ENCODE measurements around the gene OSTN. TPM values are rescaled to one million over a fixed set of nuclear protein-coding genes. Genes with fewer than 3 reads are reported as not detected.
"Not testable (repeated sequence)": the region's sequence is repeated elsewhere in the genome, so short reads cannot be mapped to it uniquely, and the experiment has no call there.

OSTN gene
- total and polyA plus RNA-seq, 2 donors (not counting 3 experiments of a cell fraction or from before 2014, with no cell fraction given): not detected

DNA sequence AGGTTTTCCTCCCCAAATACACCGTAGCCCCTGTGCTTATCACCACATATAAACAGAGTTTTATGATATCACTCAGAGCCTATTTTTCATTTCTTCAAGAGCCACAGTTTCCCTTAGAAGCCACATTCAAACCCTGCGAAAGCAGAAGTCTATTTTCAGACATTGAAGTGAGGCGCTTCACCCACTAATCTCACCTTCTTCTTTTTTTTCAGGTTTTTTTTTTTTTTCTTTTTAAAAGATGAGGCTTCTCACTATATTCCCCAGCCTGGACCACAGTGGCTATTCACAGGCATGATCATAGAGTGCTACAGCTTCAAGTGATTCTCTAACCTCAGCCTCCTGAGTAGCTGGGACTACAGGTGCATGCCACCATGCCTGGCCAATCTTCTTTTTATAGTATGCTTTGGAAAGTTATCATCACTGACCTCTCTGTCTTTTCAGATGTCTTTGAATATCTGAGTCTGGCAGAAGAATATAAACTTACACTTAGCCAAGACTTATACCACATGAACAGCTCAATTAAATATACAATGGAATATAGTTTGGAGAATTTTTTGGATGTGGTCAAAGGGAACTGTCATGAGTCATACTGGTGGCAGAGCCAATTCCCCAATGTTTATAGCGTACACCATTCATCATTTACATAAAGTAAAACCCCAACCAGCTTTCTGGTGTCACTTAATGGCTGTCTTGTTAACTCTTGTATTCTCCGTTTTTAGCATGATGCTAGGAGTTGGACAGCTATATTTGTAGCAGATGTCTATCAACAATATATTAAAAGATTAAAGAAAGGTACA, 70.4 kb downstream of the OSTN start:
- Histone ChIP-seq H3K79me2 (ENCODE audit: control insufficient read depth, insufficient read depth, low read length) (no peaks in the 10 kb centered on the region), H4K20me1 (replicated peaks; ENCODE audit: control insufficient read depth, extremely low read depth, insufficient read depth, low read length) (no peaks in the 10 kb centered on the region), H3K9me1 (replicated peaks; ENCODE audit: control insufficient read depth, extremely low read depth, insufficient read depth, low read length) (no peaks in the 10 kb centered on the region), H3K9ac (replicated peaks; ENCODE audit: extremely low read depth, insufficient read depth, low read length) (no peak overlapping the region), H3K4me3 (replicated peaks in 1 of 3; ENCODE audit: insufficient read depth in 1 of 3, low read depth in 1 of 3, low read length in 3 of 3) (no peak overlapping the region), H3K27ac (ENCODE audit: insufficient read depth, low read depth, low read length) (no peak overlapping the region), H3K4me1 (ENCODE audit: control insufficient read depth, extremely low read depth, insufficient read depth, low read length) (no peaks in the 10 kb centered on the region), H2AFZ (ENCODE audit: low read depth, low read length) (no peak overlapping the region), H3K4me2 (ENCODE audit: insufficient read depth, low read length) (no peak overlapping the region), H3K9me3 (replicated peaks; ENCODE audit: control insufficient read depth, insufficient read depth, low read length) (no peaks in the 10 kb centered on the region), H3K36me3 (ENCODE audit: control insufficient read depth in 2 of 2, extremely low read depth in 1 of 2, insufficient read depth in 2 of 2, low read length in 2 of 2) (no peaks in the 10 kb centered on the region), H3K27me3 (ENCODE audit: control insufficient read depth in 2 of 2, insufficient read depth in 2 of 2, low read length in 2 of 2) (no peaks in the 10 kb centered on the region)
- no peak for DNase-seq (ENCODE audit: low read depth, low spot score)
- no TSS peak for BruUV-seq (replicated peaks)
- dilution Hi-C loops (cut with MboI; ENCODE audit: extremely low pct_ligation_motif_present, low sequenced_read_pairs) (no loop called here), intact Hi-C loops (cut with micrococcal nuclease) (no loop called here)
- ChIA-PET CTCF (no interaction called here), POLR2A (no interaction called here)
- TF ChIP-seq, protein P1, sequence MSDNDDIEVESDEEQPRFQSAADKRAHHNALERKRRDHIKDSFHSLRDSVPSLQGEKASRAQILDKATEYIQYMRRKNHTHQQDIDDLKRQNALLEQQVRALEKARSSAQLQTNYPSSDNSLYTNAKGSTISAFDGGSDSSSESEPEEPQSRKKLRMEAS (IDR thresholded peaks at IDR 0.05; ENCODE audit: insufficient read depth, insufficient read length): no peak
- TF ChIP-seq, protein P2, sequence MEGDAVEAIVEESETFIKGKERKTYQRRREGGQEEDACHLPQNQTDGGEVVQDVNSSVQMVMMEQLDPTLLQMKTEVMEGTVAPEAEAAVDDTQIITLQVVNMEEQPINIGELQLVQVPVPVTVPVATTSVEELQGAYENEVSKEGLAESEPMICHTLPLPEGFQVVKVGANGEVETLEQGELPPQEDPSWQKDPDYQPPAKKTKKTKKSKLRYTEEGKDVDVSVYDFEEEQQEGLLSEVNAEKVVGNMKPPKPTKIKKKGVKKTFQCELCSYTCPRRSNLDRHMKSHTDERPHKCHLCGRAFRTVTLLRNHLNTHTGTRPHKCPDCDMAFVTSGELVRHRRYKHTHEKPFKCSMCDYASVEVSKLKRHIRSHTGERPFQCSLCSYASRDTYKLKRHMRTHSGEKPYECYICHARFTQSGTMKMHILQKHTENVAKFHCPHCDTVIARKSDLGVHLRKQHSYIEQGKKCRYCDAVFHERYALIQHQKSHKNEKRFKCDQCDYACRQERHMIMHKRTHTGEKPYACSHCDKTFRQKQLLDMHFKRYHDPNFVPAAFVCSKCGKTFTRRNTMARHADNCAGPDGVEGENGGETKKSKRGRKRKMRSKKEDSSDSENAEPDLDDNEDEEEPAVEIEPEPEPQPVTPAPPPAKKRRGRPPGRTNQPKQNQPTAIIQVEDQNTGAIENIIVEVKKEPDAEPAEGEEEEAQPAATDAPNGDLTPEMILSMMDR (IDR thresholded peaks at IDR 0.05; ENCODE audit: extremely low read depth in 1 of 2, insufficient read depth in 1 of 2, low read depth in 1 of 2, low read length in 2 of 2): no peak
- TF ChIP-seq JUN (IDR thresholded peaks at IDR 0.05; ENCODE audit: borderline replicate concordance, insufficient read depth, insufficient read length, low read depth) (no peak), MYC (IDR thresholded peaks at IDR 0.05; ENCODE audit: low read depth, low read length) (no peak), EZH2 (IDR thresholded peaks at IDR 0.05; ENCODE audit: borderline replicate concordance, low read depth, low read length, severe bottlenecking) (no peak), FOS (IDR thresholded peaks at IDR 0.05; ENCODE audit: borderline replicate concordance, insufficient read depth, low read length) (no peak), POLR2AphosphoS5 (IDR thresholded peaks at IDR 0.05; ENCODE audit: insufficient read depth, low read depth, low read length) (no peak), POLR2A (IDR thresholded peaks at IDR 0.05; ENCODE audit: low read depth, low read length) (no peak), GATA2 (IDR thresholded peaks at IDR 0.05; ENCODE audit: insufficient read depth, insufficient read length, low read depth, low read length) (no peak)
- no peak for FAIRE-seq

DNA sequence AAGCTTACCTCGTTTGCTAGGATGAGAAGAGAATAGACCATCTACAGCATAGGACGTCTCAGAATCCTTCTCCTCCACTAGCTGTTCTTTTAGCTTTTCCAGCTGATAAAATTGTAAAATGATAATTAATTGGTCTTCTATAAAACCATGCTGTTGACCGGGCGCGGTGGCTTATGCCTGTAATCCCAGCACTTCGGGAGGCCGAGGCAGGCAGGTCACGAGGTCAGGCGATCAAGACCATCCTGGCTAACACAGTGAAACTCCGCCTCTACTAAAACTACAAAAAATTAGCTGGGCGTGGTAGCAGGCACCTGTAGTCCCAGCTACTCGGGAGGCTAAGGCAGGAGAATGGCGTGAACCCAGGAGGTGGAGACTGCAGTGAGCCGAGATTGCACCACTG, 76.2 kb downstream of the OSTN start:
- FAIRE-seq; H4K20me1 ChIP-seq (replicated peaks; ENCODE audit: control insufficient read depth, extremely low read depth, insufficient read depth, low read length); H3K9me3 ChIP-seq (replicated peaks; ENCODE audit: control insufficient read depth, insufficient read depth, low read length); H3K4me2 ChIP-seq (ENCODE audit: insufficient read depth, low read length); H3K79me2 ChIP-seq (ENCODE audit: control insufficient read depth, insufficient read depth, low read length); BruUV-seq (replicated peaks); DNase-seq (ENCODE audit: low read depth, low spot score); POLR2A ChIA-PET; H2AFZ ChIP-seq (ENCODE audit: low read depth, low read length); H3K4me1 ChIP-seq (ENCODE audit: control insufficient read depth, extremely low read depth, insufficient read depth, low read length); intact Hi-C loops (cut with micrococcal nuclease); dilution Hi-C loops (cut with MboI; ENCODE audit: extremely low pct_ligation_motif_present, low sequenced_read_pairs); H3K4me3 ChIP-seq (replicated peaks in 1 of 3; ENCODE audit: insufficient read depth in 1 of 3, low read depth in 1 of 3, low read length in 3 of 3); H3K36me3 ChIP-seq (ENCODE audit: control insufficient read depth in 2 of 2, extremely low read depth in 1 of 2, insufficient read depth in 2 of 2, low read length in 2 of 2); H3K9ac ChIP-seq (replicated peaks; ENCODE audit: extremely low read depth, insufficient read depth, low read length); H3K27ac ChIP-seq (ENCODE audit: insufficient read depth, low read depth, low read length); H3K9me1 ChIP-seq (replicated peaks; ENCODE audit: control insufficient read depth, extremely low read depth, insufficient read depth, low read length); H3K27me3 ChIP-seq (ENCODE audit: control insufficient read depth in 2 of 2, insufficient read depth in 2 of 2, low read length in 2 of 2): not testable (repeated sequence)
- CTCF ChIA-PET: interaction anchor here (1.6 kb wide), 1 partner anchor 11 kb away, joined by 3 read pairs; no protein-coding TSS in a partner anchor

Data from endothelial cell of umbilical vein (primary cell).